Measurements from ENCODE around the gene DDN.

DDN gene

DNA sequence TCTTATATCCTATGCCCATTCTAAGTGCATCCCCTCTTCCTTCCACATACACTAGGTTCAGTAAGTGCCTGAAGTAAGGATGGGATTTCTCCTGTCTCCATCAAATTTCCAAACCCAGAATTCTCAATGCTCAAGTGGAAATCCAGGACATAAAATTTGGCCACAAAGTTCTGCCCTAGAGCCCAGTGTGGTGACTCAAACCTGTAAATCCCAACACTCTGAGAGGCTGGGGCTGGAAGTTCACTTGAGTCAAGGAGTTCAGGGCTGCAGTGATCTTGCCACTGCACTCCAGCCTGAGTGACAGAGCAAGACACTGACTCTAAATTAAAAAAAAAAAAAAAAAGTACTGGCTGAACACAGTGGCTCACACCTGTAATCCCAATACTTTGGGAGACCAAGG, 37.4 kb downstream of the DDN start:
- no peak for DNase-seq

DNA sequence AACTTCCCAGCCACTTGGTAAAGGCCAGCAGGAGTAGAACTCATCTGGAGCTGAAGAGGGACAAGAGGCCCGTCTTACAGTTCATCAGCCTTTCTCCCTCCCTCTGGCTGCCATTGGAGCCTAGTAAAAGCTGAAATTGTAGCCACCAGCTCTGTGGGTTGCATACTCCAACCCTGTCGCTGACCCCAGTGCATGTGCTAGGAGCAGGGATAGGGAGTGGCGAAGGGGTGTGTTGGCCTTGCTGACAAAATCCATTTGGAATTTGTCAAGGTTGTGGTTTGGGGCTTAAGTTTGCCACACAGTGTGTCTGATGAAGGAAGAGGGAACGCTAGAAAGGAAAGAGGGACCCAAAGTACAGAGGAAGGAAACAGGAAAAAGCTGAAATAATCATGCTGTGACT, 37.8 kb downstream of the DDN start:
- DNase-seq = no peak

DNA sequence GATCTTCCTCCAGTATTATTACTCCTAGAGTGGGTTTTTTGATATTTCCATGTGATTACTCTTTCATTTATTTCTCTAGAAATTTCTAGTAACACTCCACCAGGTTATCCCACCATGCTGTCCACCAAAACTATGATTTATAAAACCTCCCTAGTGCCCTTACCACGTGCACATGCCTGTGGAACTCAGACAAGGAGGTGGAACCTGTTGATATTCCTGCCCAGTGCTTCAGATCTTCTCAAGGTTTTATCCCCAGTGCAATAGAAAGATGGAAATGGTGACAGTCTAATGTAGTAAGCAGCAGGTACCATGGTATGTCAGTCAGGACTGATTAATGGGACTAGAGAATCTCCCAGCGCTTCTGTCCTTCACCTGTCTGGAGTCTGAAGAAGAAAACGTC, 38.3 kb downstream of the DDN start:
- DNase-seq = no peak

DNA sequence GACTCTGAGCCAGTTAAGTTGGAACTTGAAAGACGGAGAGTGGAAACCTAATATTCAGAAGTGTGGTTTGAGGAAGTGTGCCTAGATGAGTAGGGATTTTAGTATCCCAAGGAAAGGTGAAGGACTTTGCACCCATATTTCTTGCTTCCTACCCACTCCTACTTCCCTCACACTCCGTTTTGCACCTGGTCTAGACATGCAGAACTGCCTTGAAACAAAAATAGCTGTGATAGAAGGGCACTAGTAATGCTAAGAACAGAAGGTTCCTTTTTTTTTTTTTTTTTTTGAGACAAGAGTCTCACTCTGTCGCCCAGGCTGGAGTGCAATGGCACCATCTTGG, 41.2 kb downstream of the DDN start:
- no peak for DNase-seq

DNA sequence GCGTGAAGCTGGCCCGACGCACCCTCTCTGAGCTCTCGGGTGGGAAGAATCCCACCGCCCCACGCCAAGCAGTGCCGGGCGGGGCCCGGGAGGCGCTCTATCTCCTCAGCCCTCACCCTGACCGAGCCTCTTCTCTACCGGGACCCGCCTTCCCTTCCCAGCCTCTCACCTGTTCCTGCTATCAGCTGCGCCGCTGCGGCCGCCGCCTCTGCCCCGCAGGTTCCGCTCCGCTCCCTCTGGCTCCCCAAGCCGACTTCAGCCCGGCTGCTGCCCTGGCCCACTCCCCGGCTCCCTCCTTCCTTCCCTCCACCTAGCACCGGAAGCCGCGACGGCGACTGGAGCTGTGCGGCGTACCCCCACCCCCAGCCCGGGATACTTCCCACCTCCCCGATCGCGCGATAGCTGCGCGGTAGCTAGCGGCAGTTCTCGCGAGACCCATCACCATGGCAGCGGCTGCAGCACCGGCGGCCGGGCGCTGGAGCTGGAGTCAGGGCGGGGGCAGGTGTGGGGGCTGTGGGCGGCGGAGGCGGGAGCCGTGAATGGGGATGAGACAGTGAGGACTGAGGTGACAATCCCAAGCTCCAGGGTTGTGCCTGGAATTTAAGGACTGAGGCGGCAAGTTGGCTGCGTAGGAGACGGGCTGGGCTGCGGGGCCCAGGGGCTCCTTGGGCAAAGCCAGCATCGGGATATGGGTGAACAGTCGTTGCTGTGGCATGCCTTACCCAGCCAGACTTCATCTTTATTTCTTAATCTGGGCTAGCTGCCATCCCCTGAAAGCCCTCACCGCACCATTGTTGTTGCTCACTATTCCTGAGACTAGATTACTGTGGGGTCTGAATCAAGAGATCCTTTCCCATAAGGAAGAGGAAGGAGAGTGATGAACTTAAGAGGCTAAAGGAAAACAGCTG, 41.8 kb downstream of the DDN start, which contains the start of gene ARF3:
Gene ARF3, minus strand, starts transcription at position 347 of the 908 bp plus-strand sequence. CDS start 16,392 bp downstream, outside the sequence.
- peak; percentile 45 for DNase-seq

DNA sequence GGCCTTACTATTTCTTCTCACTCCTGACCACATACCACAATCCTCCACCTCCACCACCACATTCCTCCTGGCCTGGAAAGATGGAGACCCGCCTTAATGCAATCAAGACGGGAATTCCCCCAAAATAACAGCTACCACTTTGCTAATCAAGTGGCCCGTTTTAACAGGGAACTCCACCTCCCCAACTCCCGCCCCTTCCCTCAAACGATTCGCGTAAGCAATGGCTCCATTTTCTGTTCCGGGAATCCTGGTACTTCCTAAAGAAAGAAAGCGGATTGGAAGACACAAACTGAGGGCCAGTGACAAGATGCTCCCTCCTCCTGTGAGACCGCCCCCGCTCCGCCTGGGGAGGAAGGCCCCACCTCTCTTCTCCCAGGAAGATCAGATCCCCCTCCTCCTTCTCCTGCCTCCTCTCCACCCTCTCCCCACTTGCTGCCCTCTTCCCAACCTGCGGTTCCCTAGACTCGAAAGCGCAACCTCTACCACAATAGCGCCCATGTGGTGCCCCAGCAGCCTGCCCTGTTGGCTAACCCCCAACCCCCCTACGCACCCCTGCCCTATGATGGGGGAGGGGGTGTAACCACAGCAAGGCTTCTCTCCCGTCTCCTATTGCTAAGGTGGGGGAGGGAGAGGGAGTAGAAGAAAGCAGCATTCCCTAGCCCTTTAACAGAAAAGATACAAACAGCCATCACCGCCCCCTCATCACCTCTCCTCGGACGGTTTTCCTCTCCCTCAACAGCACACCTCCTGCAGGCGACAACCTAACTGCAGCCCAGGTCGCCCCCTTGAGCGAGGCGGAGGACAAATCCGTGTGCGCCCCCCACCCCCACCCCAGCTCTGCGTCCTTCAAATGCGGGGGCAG, 42.7 kb downstream of the DDN start:
- DNase-seq = peak; percentile 53

DNA sequence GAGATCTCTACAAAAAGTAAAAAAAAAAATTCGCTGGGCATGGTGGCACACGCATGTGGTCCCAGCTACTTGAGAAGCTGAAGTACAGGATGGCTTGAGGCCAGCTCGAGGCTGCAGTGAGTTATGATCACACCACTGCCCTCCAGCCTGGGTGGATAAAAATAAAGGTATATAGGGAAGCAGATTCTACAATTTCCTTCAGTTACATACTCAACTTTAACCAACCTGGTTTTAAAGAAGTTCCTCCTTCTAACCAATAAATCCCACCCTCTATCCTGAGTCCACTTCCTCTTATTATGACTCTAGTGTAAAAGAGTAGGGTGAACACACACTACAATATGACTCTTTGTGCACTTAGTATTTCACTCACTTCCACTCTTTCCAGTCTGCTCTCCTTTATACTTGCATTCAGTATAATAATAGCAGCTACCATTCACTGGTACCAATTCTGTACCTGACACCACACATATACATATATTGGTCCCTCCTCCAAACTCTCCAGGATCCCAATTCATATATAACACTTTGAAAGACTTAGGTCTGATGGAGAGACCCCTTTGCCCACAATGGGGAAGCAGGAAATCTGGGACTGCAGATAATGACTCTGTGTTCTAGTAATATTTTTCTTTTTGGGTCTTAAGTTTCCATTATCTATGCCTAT, 44.2 kb downstream of the DDN start:
- no peak for DNase-seq

DNA sequence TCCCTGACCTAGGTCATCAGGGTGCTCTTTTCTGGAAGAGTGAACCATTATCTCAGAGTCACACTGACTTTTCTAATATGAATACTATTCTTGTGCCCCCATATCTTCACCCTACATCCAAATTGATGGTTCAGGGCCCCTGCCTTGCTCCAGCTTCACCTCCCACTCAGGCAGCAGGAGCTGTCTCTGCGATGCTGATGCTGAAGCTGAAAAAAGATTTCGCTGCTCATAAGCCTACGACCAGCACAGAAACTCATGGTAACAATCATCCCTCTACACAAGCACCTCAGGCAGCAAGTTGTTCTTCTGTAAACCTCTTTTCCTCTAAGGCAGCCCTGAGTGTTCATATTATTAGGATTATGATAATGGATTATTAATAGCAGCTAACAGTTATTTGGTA, 45.1 kb downstream of the DDN start:
- no peak for DNase-seq

DNA sequence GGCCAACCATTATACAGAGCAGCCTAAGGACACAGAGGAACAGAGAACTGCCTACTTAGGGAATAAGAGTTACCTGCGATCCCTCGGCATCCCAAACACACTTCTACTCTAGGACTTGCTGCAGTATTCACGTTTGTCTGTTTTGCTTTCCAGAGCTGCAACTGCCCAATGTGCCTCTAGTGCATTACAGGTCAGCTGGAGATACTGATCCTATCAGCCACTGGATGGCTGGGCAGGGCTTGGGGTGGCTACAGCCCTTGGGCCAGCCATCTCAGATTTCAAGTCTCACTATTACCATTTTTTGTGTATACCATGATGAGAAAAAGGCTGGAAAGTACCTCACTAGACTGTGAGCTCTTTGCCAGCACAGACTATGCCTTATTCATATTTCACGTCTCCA, 46.5 kb downstream of the DDN start:
- no peak for DNase-seq

DNA sequence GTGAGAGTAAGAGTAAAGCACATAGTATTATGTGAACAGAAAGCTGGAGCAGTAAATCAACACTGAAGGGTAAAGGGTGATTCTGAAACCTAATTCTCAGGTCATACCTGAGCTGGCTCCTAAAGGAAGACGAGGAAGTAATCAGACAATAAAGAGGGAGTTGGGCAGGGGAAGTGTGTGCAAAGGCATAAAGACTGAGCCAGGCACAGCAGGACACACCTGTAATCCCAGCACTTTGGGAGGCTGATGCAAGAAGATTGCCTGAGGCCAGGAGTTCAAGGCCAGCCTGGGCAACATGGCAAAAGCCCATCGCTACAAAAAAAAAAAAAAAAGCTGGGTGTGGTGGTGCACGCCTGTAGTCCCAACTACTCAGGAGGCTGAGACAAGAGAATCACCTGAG, 51.4 kb downstream of the DDN start:
- no peak for DNase-seq

DNA sequence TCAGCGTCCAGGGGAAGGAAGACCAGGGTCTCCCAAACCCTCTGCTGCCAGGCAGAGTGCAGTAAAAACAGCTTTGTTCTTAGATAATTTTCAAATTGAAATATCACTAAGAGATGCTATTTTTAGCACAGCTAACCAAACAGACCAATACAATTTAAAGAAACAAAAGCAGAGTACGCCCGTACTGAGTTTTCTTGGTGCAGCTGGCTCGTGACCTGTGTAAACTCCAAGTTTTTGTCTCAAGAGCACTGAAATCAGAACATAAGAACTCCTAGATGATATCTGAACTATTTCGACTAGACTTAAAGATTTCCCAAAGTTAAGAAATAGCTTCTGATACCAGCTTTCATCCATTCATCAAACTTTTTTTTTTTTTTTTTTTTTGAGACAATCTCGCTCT, 52.2 kb downstream of the DDN start:
- DNase-seq = no peak

DNA sequence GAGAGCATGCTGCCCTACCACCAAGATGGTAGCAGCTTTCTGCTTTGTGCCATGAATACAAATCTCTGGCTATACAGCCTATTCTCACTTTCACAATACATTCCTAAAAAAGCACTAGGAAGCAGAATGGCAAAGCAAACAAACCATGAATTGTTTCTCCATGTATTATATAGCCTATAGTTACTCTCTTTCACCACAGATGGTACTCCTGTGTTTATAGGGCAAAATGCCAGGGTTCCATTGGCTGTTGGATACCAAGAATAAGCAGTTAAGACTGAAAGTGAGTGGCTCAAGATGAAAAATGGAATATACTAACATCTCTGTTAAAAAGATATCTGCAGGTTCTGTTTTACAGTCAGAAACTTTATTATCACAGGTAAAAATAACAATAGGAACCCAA, 53.0 kb downstream of the DDN start:
- no peak for DNase-seq

Data from NCI-H524 treated with DMSO at 0.1 percent for 48 hours (cell line).